Keratinocyte (primary cell): Measurements from ENCODE around the gene MAP4. TPM values are rescaled to one million over a fixed set of nuclear protein-coding genes. Genes with fewer than 3 reads are reported as not detected.

ENCODE experiments used
- DNase-seq: peaks from one replicate; pipeline ENCODE4 v3.0.0-alpha.2; 2011; ENCODE audit warnings: low read depth, missing footprints, low spot score
- FAIRE-seq: peaks from 2 replicates; lab custom pipeline; 2011; peaks lifted over from hg19 to GRCh38; lab: Jason Lieb, UNC
- H2AFZ ChIP-seq: 2 replicates; pipeline ENCODE4 v1.6.0; 2012; ENCODE audit warnings: low read length, control low read depth, inconsistent platforms; ENCODE audit not compliant: control insufficient read depth
- H3K27ac ChIP-seq: 2 replicates; pipeline ENCODE4 v1.5.1; 2011; ENCODE audit warnings: low read length; ENCODE audit not compliant: control insufficient read depth, insufficient read depth
- H3K27me3 ChIP-seq: 3 replicates; pipeline ENCODE4 v1.6.0; 2011; ENCODE audit warnings: low read length; ENCODE audit not compliant: control insufficient read depth, insufficient read depth; ENCODE audit errors: extremely low read depth
- H3K36me3 ChIP-seq, 2 experiments: 2 replicates in 1 of 2; 3 replicates in 1 of 2; pipeline ENCODE4 v1.5.1; 2011; ENCODE audit warnings: low read length in 2 of 2, mild to moderate bottlenecking in 1 of 2; ENCODE audit not compliant: control insufficient read depth in 2 of 2, insufficient read depth in 2 of 2; ENCODE audit errors: extremely low read depth in 1 of 2
- H3K4me1 ChIP-seq: 3 replicates; pipeline ENCODE4 v1.5.1; 2011; ENCODE audit warnings: low read length; ENCODE audit not compliant: control insufficient read depth, insufficient read depth; ENCODE audit errors: extremely low read depth
- H3K4me2 ChIP-seq: 3 replicates; pipeline ENCODE4 v1.6.0; 2011; ENCODE audit warnings: low read depth, low read length; ENCODE audit not compliant: control insufficient read depth, insufficient read depth; ENCODE audit errors: extremely low read depth
- H3K4me3 ChIP-seq, 3 experiments: fragments of 200-600 bp in 1 of 3; sonication (generic) in 1 of 3; 2 replicates in 2 of 3; 3 replicates in 1 of 3; pipeline ENCODE4 v1.5.1; 2011 to 2016; ENCODE audit warnings: low read length in 3 of 3, mild to moderate bottlenecking in 3 of 3, control low read depth in 2 of 3, inconsistent platforms in 1 of 3, low read depth in 1 of 3, mixed read lengths in 1 of 3, mixed run types in 1 of 3, moderate library complexity in 1 of 3; ENCODE audit not compliant: control insufficient read depth in 2 of 3, insufficient read depth in 2 of 3; ENCODE audit errors: extremely low read depth in 1 of 3
- H3K79me2 ChIP-seq: 2 replicates; pipeline ENCODE4 v1.6.0; 2012; ENCODE audit warnings: low read length; ENCODE audit not compliant: control insufficient read depth, insufficient read depth
- H3K9ac ChIP-seq: 3 replicates; pipeline ENCODE4 v1.6.0; 2011; ENCODE audit warnings: low read length; ENCODE audit not compliant: control insufficient read depth, insufficient read depth; ENCODE audit errors: extremely low read depth
- H3K9me1 ChIP-seq: 3 replicates; pipeline ENCODE4 v1.6.0; 2011; ENCODE audit warnings: low read length; ENCODE audit not compliant: control insufficient read depth, insufficient read depth; ENCODE audit errors: extremely low read depth
- H3K9me3 ChIP-seq: 2 replicates; pipeline ENCODE4 v1.5.1; 2012; ENCODE audit warnings: low read depth, low read length; ENCODE audit not compliant: control insufficient read depth
- H4K20me1 ChIP-seq: 3 replicates; pipeline ENCODE4 v1.6.0; 2011; ENCODE audit warnings: low read length; ENCODE audit not compliant: control insufficient read depth, insufficient read depth; ENCODE audit errors: extremely low read depth
- CTCF ChIP-seq, 3 experiments: IDR thresholded peaks in 1 of 3; conservative IDR thresholded peaks in 1 of 3; optimal IDR thresholded peaks in 1 of 3; 2 replicates in 2 of 3; 3 replicates in 1 of 3; pipeline versions ENCODE3 to v1.5.1; 2011; ENCODE audit warnings: low read length in 3 of 3, mild to moderate bottlenecking in 3 of 3, moderate library complexity in 2 of 3, control low read depth in 1 of 3, inconsistent platforms in 1 of 3; ENCODE audit not compliant: insufficient read depth in 2 of 3; ENCODE audit errors: extremely low read depth in 1 of 3
- EZH2 ChIP-seq: IDR thresholded peaks from one replicate; pipeline ENCODE4 v1.6.1; 2012; ENCODE audit warnings: inconsistent platforms, mild to moderate bottlenecking, low read length, moderate library complexity
- dilution Hi-C: fragments of 300-500 bp; cut with MboI; formaldehyde crosslinking; loops from one replicate; pipeline ENCODE4 v1.7.0; 2020; ENCODE audit warnings: low sequenced_read_pairs; ENCODE audit not compliant: extremely low pct_ligation_motif_present
- polyA plus RNA-seq, 5 experiments: library from polyadenylated mRNA; depleted of rRNA in 3 of 5; stranded (reverse) in 3 of 5; stranded (forward) in 1 of 5; unstranded in 1 of 5; fragments of >200 nt; gene quantifications; 1 replicate in 1 of 5; 2 replicates in 3 of 5; 3 replicates in 1 of 5; pipeline versions ENCODE4 v1.2.1 to v1.2.3, GENCODE V29; 2011 to 2012; ENCODE audit warnings: missing spikeins in 2 of 5, low read depth in 1 of 5, low replicate concordance in 1 of 5

Gene MAP4
- polyA plus RNA-seq, 1 donor (not counting 4 experiments of a cell fraction or from before 2014, with no cell fraction given) = 110 TPM

- Histone ChIP-seq H3K27ac (no peak overlapping the region), H3K9ac (no peak overlapping the region), H3K9me3 (no peaks in the 10 kb centered on the region), H3K4me2 (no peak overlapping the region), H3K79me2 (peaks cover 86% of the 10 kb centered on the region), H3K9me1 (no peaks in the 10 kb centered on the region), H3K4me1 (peaks cover 30% of the 10 kb centered on the region), H3K36me3 (peaks cover 4 to 8% of the 10 kb centered on the region in 2 experiments), H4K20me1 (peaks cover 19% of the 10 kb centered on the region), H3K4me3 (no peak overlapping the region), H3K27me3 (no peaks in the 10 kb centered on the region), H2AFZ (no peak overlapping the region)
- FAIRE-seq = no peak
- TF ChIP-seq CTCF (optimal IDR thresholded peaks at IDR 0.05 in 1 of 3, IDR thresholded peaks at IDR 0.05 in 1 of 3, conservative IDR thresholded peaks at IDR 0.05 in 1 of 3; ENCODE audit: extremely low read depth in 1 of 3, insufficient read depth in 2 of 3, low read length in 3 of 3) (no peak), EZH2 (no peak)
- DNase-seq = no peak
- dilution Hi-C loops = no loop called here
These were observed 1.9 kb downstream of the MAP4 start for GRCh38 chr3:48014358-48014757.

- H3K79me2 ChIP-seq = peaks cover 95% of the 10 kb centered on the region
- H3K9me1 ChIP-seq = no peaks in the 10 kb centered on the region
- no peak for TF ChIP-seq EZH2
- TF ChIP-seq CTCF (optimal IDR thresholded peaks at IDR 0.05 in 1 of 3, IDR thresholded peaks at IDR 0.05 in 1 of 3, conservative IDR thresholded peaks at IDR 0.05 in 1 of 3; ENCODE audit: extremely low read depth in 1 of 3, insufficient read depth in 2 of 3, low read length in 3 of 3) = no peak
- H3K4me3 ChIP-seq = no peak overlapping the region
- FAIRE-seq (no peak), DNase-seq (no peak)
- no peak overlapping the region for H3K27ac ChIP-seq
- peaks cover 8% of the 10 kb centered on the region in 2 experiments for H3K36me3 ChIP-seq
- dilution Hi-C loops = no loop called here
- no peaks in the 10 kb centered on the region for H3K9me3 ChIP-seq
- no peak overlapping the region for H3K4me2 ChIP-seq
- peaks cover 23% of the 10 kb centered on the region for H3K4me1 ChIP-seq
- H4K20me1 ChIP-seq = peaks cover 16% of the 10 kb centered on the region
- no peak overlapping the region for H2AFZ ChIP-seq
- no peaks in the 10 kb centered on the region for H3K27me3 ChIP-seq
- H3K9ac ChIP-seq = no peak overlapping the region
These were observed 2.8 kb downstream of the MAP4 start for GRCh38 chr3:48013288-48013980.
